ENCODE data around the gene XRCC1. TPM values are rescaled to one million over a fixed set of nuclear protein-coding genes. Genes with fewer than 3 reads are reported as not detected.
A peak's percentile ranks its signal among the peaks of the same experiment; 100 is the strongest.

The XRCC1 gene
- total RNA-seq, 1 donor from 2014 or later, result 20.9 TPM

DNA sequence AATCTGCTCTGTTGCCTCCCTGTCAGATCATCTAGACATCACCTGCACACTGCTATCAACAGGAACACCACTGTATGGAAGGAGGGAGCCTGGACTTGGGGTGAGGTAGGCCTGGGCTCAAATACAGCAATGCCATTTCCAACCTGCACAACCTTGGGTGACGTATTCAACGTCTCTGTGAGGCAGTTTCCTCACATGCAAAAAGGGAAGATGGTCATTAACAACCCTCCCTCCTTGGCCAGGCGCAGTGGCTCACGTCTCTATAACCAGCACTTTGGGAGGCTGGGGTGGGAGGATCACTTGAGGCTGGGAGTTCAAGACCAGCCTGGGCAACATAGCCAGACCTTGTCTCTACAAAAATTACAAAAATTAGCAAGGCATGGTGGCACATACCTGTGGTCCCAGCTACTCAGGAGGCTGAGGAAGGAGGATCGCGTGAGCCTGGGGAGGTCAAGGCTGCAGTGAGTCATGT is 13.1 kb downstream of the XRCC1 start:
- intact Hi-C loops (cut with DNase I), result loop anchor here (10.0 kb wide), 1 partner anchor 93 kb away; no protein-coding TSS in a partner anchor
- TF ChIP-seq POLR2A (IDR thresholded peaks at IDR 0.05) (no peak), POLR2AphosphoS5 (IDR thresholded peaks at IDR 0.05; ENCODE audit: insufficient read depth in 1 of 2, low read depth in 1 of 2) (no peak)
- TF ChIP-seq, protein P1, sequence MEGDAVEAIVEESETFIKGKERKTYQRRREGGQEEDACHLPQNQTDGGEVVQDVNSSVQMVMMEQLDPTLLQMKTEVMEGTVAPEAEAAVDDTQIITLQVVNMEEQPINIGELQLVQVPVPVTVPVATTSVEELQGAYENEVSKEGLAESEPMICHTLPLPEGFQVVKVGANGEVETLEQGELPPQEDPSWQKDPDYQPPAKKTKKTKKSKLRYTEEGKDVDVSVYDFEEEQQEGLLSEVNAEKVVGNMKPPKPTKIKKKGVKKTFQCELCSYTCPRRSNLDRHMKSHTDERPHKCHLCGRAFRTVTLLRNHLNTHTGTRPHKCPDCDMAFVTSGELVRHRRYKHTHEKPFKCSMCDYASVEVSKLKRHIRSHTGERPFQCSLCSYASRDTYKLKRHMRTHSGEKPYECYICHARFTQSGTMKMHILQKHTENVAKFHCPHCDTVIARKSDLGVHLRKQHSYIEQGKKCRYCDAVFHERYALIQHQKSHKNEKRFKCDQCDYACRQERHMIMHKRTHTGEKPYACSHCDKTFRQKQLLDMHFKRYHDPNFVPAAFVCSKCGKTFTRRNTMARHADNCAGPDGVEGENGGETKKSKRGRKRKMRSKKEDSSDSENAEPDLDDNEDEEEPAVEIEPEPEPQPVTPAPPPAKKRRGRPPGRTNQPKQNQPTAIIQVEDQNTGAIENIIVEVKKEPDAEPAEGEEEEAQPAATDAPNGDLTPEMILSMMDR (IDR thresholded peaks at IDR 0.05), result no peak
- Histone ChIP-seq H3K36me3 (peaks cover 0 to 6% of the 10 kb centered on the region in 2 donors), H3K27ac (peak overlapping the region; percentile 32), H3K4me1 (peaks cover 9% of the 10 kb centered on the region), H3K27me3 (no peaks in the 10 kb centered on the region), H3K9me3 (no peaks in the 10 kb centered on the region), H3K4me3 (no peak overlapping the region)
- no peak for DNase-seq (ENCODE audit: extremely low spot score in 2 of 2)

GRCh38 chr19:43561139-43561970 is 14.0 kb downstream of the XRCC1 start:
- Histone ChIP-seq H3K4me1 (peaks cover 9% of the 10 kb centered on the region), H3K9me3 (no peaks in the 10 kb centered on the region), H3K36me3 (peaks cover 0 to 6% of the 10 kb centered on the region in 2 donors), H3K27ac (no peak overlapping the region), H3K27me3 (no peaks in the 10 kb centered on the region), H3K4me3 (no peak overlapping the region)
- TF ChIP-seq, protein P1 (IDR thresholded peaks at IDR 0.05), result no peak
- no peak for TF ChIP-seq POLR2AphosphoS5 (IDR thresholded peaks at IDR 0.05; ENCODE audit: insufficient read depth in 1 of 2, low read depth in 1 of 2)
- no peak for TF ChIP-seq POLR2A (IDR thresholded peaks at IDR 0.05)
- DNase-seq (ENCODE audit: extremely low spot score in 2 of 2), result no peak
- intact Hi-C loops (cut with DNase I), result loop anchor here (10.0 kb wide), 1 partner anchor 93 kb away; no protein-coding TSS in a partner anchor

- intact Hi-C loops (cut with DNase I), result loop anchor here (10.0 kb wide), 1 partner anchor 94 kb away; no protein-coding TSS in a partner anchor
- peaks cover 9% of the 10 kb centered on the region for H3K4me1 ChIP-seq
- no peak overlapping the region for H3K27ac ChIP-seq
- no peak for TF ChIP-seq POLR2A (IDR thresholded peaks at IDR 0.05)
- H3K27me3 ChIP-seq, result no peaks in the 10 kb centered on the region
- no peaks in the 10 kb centered on the region for H3K9me3 ChIP-seq
- H3K4me3 ChIP-seq, result no peak overlapping the region
- H3K36me3 ChIP-seq, result peaks cover 0 to 6% of the 10 kb centered on the region in 2 donors
- DNase-seq (ENCODE audit: extremely low spot score in 2 of 2), result no peak
These were observed 14.6 kb downstream of the XRCC1 start for GRCh38 chr19:43560687-43561086.

GRCh38 chr19:43555185-43555770 is 20.0 kb downstream of the XRCC1 start:
- no peaks in the 10 kb centered on the region for H3K27me3 ChIP-seq
- H3K27ac ChIP-seq, result no peak overlapping the region
- H3K36me3 ChIP-seq, result peaks cover 0 to 36% of the 10 kb centered on the region in 2 donors
- no peak for TF ChIP-seq POLR2A (IDR thresholded peaks at IDR 0.05)
- TF ChIP-seq, protein P1 (IDR thresholded peaks at IDR 0.05), result peak in 1 of 3 experiments; percentile 23
- no peaks in the 10 kb centered on the region for H3K4me1 ChIP-seq
- no peaks in the 10 kb centered on the region for H3K9me3 ChIP-seq
- no peak for DNase-seq (ENCODE audit: extremely low spot score in 2 of 2)
- H3K4me3 ChIP-seq, result no peak overlapping the region
- intact Hi-C loops (cut with DNase I), result no loop called here

DNA sequence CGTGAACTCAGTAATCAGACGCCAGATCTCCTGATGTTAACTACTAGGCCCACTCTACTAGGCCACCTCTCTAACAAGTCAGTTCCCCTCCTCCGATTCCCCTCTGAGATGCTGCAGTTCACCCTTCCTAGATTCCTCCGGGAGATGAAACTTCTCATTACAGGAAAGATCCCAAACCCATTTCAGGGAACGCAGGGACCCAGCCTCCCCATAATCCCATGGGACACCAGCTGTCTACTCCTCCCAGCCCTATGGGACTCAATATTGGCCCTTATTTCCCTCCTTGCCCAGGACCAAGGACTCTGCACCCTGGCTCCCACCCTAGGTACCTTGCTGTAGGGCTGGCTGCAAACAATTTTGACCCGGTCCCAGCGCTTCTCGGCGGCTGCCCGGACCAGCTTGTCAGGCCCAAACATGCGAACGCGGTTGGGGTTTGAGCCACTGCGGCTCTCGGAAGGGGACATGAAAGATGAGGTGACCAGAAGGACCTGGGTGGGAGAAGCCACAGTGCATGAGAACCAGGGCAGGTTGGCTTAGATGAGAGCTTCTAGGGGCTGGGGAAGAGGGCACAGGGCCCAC is 20.9 kb downstream of the XRCC1 start:
- Histone ChIP-seq H3K4me1 (no peaks in the 10 kb centered on the region), H3K27ac (no peak overlapping the region), H3K36me3 (peaks cover 0 to 38% of the 10 kb centered on the region in 2 donors), H3K4me3 (no peak overlapping the region), H3K27me3 (no peaks in the 10 kb centered on the region), H3K9me3 (no peaks in the 10 kb centered on the region)
- intact Hi-C loops (cut with DNase I), result no loop called here
- no peak for DNase-seq (ENCODE audit: extremely low spot score in 2 of 2)
- TF ChIP-seq POLR2AphosphoS5 (IDR thresholded peaks at IDR 0.05; ENCODE audit: insufficient read depth in 1 of 2, low read depth in 1 of 2) (no peak), POLR2A (IDR thresholded peaks at IDR 0.05) (no peak)
- TF ChIP-seq, protein P1 (IDR thresholded peaks at IDR 0.05), result no peak
